ENCODE results near the gene AHNAK2.
"Not testable (repeated sequence)": the region's sequence is repeated elsewhere in the genome, so short reads cannot be mapped to it uniquely, and the experiment has no call there.

The AHNAK2 gene

DNA sequence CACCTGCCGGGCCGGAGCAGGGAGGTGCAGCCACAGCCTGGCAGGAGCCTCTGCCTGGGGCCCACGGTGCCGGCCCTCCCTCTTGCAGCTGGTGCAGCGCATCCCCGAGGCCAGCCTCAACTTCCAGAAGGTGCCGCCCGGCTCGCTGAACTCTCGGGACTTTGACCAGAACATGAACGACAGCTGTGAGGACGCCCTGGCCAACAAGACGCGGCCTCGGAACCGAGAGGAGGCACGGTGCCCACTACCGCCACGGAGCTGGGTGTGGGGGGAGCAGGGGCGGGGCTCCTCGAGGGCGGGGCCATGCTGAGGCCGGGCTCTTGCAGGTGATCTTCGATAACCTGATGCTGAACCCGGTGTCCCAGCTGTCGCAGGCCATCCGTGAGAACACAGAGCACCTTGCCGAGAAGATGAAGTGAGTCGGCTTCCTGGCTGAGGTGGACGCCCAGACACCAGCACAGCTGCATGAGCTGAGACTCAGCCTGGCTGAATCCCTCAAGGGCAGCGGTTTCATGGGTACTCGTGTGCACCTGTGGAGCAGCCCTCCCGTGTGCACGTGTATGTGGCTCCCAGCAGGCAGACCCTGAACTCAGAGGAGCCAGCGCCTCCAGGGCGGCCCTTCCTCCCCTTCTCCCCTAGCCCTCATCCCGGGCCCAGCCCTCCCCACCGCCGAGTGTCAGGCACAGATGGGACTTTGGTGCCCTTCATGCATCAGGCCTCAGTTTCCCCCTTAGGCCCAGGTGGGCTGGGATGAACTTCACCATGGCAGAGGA, 84.6 kb downstream of the AHNAK2 start:
- Mint-ChIP-seq H3K27me3 (no peaks in the 10 kb centered on the region), H3K4me3 (no peak overlapping the region), H3K4me1 (ENCODE audit: low read depth) (no peaks in the 10 kb centered on the region), H3K36me3 (ENCODE audit: low read depth) (no peaks in the 10 kb centered on the region), H3K27ac (no peak overlapping the region), H3K9me3 (no peaks in the 10 kb centered on the region)
- no peak for DNase-seq

DNA sequence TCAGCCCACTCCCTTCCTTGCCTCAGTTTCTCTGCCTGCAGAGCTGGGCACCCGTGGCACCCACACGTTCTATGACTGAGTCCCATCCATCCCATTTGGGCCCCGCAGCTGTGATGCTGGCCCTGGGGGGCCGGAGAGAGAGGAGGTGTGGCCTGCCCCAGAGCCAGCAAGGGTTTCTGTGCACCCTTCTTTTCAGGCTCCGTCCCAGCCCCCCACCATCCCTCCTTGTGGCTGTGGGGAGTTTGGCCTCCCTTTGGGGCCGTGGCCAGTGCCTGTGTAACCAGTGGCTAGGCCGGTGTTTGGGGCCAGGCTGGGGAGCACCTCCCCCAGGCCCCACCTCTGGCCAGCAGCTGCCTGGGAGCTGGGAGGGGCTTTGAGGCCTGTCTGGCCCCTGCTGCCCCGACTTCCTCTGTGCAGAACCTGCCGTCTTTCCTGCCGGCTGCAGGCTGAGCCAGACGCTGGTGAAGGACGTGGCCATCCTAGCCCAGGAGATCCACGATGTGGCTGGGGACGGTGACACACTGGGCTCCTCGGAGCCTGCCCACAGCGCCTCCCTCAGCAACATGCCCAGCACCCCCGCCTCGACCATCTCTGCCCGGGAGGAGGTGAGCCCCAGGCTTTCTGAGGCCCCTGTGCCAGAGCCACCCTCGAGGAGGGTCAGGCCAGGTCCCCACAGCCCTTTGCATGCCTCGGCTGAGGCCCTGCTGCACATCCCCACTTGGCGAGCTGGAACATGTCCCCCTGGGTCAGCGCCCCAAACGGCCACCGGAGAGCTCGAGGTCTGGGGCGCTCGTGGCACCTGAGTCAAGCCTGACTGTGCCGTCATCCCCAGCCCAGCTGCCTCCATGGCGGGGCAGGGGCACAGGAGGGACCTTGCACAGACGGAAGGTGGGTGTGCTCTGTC, 85.4 kb downstream of the AHNAK2 start:
- H3K9me3 Mint-ChIP-seq, result no peaks in the 10 kb centered on the region
- no peaks in the 10 kb centered on the region for H3K36me3 Mint-ChIP-seq (ENCODE audit: low read depth)
- DNase-seq, result no peak
- no peak overlapping the region for H3K27ac Mint-ChIP-seq
- H3K4me3 Mint-ChIP-seq, result no peak overlapping the region
- no peaks in the 10 kb centered on the region for H3K4me1 Mint-ChIP-seq (ENCODE audit: low read depth)
- H3K27me3 Mint-ChIP-seq, result no peaks in the 10 kb centered on the region

DNA sequence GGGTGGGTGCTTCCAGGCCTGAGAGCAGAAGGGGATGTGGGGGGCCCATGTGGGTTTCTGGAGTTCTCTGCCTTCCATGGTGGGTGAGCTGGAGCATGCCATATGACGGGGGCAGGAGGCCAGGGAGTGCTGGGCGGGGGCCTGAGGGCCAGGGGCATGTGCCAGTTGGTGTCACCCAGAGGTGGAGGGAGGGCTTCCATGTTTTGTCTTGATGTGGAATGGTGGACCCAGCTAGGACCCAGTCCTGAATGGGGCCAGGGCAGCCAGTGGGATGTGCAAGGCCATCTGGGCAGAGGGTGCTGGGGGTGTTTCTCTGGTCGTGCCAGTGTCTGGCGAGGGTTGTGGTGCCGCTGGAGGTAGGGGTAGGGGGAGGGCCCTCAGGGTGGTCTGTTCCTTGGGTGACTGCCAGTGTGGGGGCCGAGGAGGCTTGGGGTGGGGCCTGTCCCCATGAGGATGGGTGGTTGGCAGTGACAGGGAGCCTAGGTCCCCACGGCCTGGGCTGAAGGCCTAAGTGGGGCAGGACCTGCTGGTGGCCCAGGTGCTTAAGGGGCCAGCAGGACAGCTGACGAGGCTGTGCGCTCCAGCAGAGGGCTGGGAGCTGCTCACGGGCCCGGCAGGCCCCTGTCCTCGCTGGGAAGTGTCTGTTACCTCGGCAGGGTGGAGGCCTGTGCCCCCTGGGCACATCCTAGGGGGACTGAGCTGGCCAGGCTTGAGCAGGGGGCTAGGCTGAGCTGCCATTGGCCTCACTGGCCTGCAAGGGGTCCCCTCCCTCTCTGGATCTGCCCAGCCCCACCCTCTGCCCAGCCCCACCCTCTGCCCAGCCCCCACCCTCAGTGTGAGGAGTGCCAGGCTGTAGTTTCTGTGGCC, 86.3 kb downstream of the AHNAK2 start:
- Mint-ChIP-seq H3K27me3 (no peaks in the 10 kb centered on the region), H3K9me3 (no peaks in the 10 kb centered on the region), H3K4me1 (ENCODE audit: low read depth) (no peaks in the 10 kb centered on the region), H3K27ac (no peak overlapping the region), H3K36me3 (ENCODE audit: low read depth) (no peaks in the 10 kb centered on the region), H3K4me3 (no peak overlapping the region)
- DNase-seq, result peak; percentile 27

DNA sequence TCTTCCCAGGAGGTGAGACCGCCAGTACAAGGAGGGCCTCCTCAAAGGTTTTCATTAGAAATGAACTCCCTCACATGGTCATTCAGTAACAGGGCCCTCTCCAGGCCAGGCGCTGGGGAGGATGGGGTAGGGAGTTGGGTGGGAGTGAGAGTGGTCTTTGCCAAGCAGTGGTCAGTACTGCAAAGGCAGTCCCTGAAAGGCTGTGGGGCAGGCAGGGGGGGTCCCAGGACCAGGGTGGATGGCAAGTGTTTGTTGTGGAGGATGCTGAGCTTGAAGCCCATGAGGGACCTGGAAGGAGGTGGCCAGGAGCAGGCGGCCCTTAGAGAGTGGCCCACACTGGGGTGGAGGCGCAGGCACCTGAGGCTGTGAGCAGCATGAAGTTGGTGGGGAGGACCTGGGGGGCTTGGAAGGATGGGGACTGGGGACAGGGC, 87.0 kb downstream of the AHNAK2 start:
- no peak overlapping the region for H3K4me3 Mint-ChIP-seq
- no peak overlapping the region for H3K27ac Mint-ChIP-seq
- H3K9me3 Mint-ChIP-seq, result no peaks in the 10 kb centered on the region
- peak; percentile 23 for DNase-seq
- no peaks in the 10 kb centered on the region for H3K4me1 Mint-ChIP-seq (ENCODE audit: low read depth)
- no peaks in the 10 kb centered on the region for H3K27me3 Mint-ChIP-seq
- H3K36me3 Mint-ChIP-seq (ENCODE audit: low read depth), result no peaks in the 10 kb centered on the region

DNA sequence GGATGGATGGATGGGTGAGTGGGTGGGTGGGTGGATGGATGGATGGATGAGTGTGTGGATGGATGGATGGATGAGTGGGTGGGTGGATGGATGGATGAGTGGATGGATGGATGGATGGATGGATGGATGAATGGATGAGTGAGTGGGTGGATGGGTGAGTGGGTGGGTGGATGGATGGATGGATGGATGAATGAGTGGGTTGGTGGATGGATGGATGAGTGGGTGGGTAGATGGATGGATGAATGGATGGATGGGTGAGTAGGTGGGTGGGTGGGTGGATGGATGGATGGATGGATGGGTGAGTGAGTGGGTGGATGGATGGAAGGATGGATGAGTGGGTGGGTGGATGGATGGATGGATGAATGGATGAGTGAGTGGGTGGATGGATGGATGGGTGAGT, 87.9 kb downstream of the AHNAK2 start:
- H3K4me3 Mint-ChIP-seq; H3K27me3 Mint-ChIP-seq; H3K4me1 Mint-ChIP-seq (ENCODE audit: low read depth); H3K27ac Mint-ChIP-seq; DNase-seq; H3K36me3 Mint-ChIP-seq (ENCODE audit: low read depth); H3K9me3 Mint-ChIP-seq: not testable (repeated sequence)

DNA sequence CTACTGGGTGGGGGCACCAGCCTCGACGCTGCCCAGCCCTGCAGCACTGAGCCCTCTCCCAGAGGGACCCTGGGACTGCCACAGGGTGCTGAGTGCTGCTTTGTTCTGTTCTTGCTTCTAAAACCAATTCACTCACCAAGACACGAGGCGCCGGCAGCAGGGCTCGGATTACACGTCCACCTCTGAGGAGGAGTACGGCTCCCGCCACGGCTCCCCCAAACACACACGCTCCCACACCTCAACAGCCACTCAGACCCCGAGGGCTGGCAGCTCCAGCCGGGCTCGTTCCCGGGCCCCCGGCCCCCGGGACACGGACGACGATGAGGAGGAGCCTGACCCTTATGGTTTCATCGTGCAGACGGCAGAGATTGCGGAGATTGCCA, 88.8 kb downstream of the AHNAK2 start:
- Mint-ChIP-seq H3K27ac (no peak overlapping the region), H3K9me3 (no peaks in the 10 kb centered on the region), H3K4me1 (ENCODE audit: low read depth) (no peaks in the 10 kb centered on the region), H3K4me3 (no peak overlapping the region), H3K27me3 (no peaks in the 10 kb centered on the region), H3K36me3 (ENCODE audit: low read depth) (no peaks in the 10 kb centered on the region)
- DNase-seq, result no peak

DNA sequence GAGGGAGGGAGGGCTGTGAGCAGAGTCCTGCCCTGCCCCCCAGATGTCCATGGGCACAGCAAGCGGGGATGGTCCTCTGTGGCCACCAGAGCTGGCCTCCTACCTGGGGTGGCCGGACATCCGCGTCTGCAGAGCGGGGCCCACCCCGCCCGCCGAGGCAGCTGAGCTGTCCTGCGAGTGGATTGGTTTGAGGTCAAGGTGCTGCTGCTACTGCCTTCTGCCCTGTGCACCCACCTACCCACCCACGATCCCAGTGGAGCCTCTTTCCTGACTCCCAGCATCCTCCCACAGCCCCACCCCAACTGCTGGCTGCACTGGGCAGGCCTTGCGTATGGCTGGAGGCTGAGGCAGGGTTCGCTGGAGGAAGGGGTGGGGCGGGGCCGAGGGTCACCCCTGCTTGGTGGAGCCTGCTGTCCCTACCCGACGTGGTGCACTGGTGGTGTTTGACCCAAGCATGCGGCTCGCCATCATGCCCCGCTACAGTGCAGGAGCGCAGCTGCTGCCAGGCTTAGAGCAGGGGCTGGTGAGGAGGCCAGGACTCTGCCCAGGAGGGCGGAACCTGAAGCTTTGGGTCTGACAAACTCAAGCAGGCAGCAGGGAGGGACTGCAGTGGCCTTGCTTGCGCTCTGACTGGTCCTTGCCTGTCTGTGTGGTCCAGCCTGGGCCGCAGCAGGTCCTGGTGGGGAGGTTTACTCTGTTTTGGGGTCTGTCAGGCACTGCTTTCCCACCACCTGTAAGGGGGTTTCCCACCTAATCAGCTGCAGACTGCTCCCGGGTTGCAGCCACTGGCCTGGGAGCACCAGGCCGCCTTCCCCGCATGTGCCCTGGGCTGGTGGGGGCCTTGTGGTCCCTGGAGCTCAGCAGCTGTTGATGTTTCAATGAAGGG, 89.4 kb downstream of the AHNAK2 start:
- Mint-ChIP-seq H3K9me3 (no peaks in the 10 kb centered on the region), H3K27ac (no peak overlapping the region), H3K36me3 (ENCODE audit: low read depth) (no peaks in the 10 kb centered on the region), H3K27me3 (no peaks in the 10 kb centered on the region), H3K4me3 (no peak overlapping the region), H3K4me1 (ENCODE audit: low read depth) (no peaks in the 10 kb centered on the region)
- no peak for DNase-seq

DNA sequence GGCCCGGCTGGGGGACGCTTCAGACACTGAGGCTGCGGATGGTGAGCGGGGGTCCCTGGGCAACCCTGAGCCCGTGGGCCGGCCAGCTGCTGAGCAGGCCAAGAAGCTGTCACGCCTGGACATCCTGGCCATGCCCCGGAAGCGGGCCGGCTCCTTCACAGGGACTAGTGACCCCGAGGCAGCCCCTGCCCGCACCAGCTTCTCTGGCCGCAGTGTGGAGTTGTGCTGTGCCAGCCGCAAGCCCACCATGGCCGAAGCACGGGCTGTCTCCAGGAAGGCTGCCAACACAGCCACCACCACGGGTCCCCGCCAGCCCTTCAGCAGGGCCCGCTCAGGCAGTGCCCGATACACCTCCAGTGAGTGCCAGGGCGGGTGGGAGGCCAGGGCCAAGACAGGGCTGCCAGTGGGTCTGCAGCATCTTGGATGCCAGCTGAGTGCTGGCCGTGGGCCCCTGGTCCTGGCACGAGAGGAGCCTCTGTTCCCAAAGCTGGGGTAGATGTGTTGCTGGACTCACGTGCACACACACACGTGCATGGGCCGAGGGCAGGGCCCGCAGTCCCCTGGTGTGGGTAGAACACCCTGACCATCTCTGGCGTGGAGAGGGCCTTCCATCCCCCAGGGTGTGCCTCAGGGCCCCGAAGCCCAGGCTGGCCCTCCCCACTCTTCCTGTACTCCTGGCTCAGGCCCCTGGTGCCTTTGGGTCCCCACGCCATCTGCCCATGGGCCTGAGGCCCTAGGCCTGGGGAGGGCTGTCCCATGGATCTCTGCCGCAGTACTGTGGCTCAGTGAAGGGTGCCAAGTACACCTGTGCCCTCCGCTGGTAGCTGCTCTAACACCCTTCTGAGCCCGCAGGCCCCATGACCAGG, 90.3 kb downstream of the AHNAK2 start:
- no peak overlapping the region for H3K4me3 Mint-ChIP-seq
- H3K9me3 Mint-ChIP-seq, result no peaks in the 10 kb centered on the region
- H3K4me1 Mint-ChIP-seq (ENCODE audit: low read depth), result no peaks in the 10 kb centered on the region
- no peak overlapping the region for H3K27ac Mint-ChIP-seq
- H3K36me3 Mint-ChIP-seq (ENCODE audit: low read depth), result no peaks in the 10 kb centered on the region
- no peak for DNase-seq
- no peaks in the 10 kb centered on the region for H3K27me3 Mint-ChIP-seq
